Chondrocyte (in vitro differentiated cells): Measurements from ENCODE around the gene DNAH2. TPM values are rescaled to one million over a fixed set of nuclear protein-coding genes. Genes with fewer than 3 reads are reported as not detected.

Experiments
- DNase-seq: peaks from one replicate; pipeline ENCODE4 v3.0.0; 2021; ENCODE audit warnings: mixed read lengths, low spot score
- H3K27ac Mint-ChIP-seq: one replicate; pipeline ENCODE4 v1.8.0; 2021; ENCODE audit warnings: mild to moderate bottlenecking, moderate library complexity, mixed read lengths; ENCODE audit not compliant: unreplicated experiment
- H3K27me3 Mint-ChIP-seq: 2 replicates; pipeline ENCODE4 v1.8.0; 2021; ENCODE audit warnings: low read depth, mixed read lengths
- H3K36me3 Mint-ChIP-seq: 2 replicates; pipeline ENCODE4 v1.8.0; 2021; ENCODE audit warnings: low read depth, mixed read lengths
- H3K4me1 Mint-ChIP-seq: 2 replicates; pipeline ENCODE4 v1.8.0; 2021; ENCODE audit warnings: low read depth, mild to moderate bottlenecking, mixed read lengths
- H3K4me3 Mint-ChIP-seq: one replicate; pipeline ENCODE4 v1.8.0; 2021; ENCODE audit warnings: mild to moderate bottlenecking, moderate library complexity, mixed read lengths; ENCODE audit not compliant: unreplicated experiment
- H3K9me3 Mint-ChIP-seq: 2 replicates; pipeline ENCODE4 v1.8.0; 2021; ENCODE audit warnings: low read depth, mixed read lengths
- CTCF ChIP-seq: fragments of 200-600 bp; sonication (generic); IDR thresholded peaks from 2 replicates; pipeline ENCODE4 v1.5.0; 2021; ENCODE audit warnings: antibody characterized with exemption, mild to moderate bottlenecking, moderate library complexity
- total RNA-seq: library from RNA; stranded (reverse); gene quantifications from 3 replicates; pipeline ENCODE4 v1.2.1, GENCODE V29; 2021

Gene DNAH2
- total RNA-seq, 1 donor from 2014 or later: not detected

- no peak overlapping the region for H3K27ac Mint-ChIP-seq
- H3K9me3 Mint-ChIP-seq: no peaks in the 10 kb centered on the region
- peaks cover 14% of the 10 kb centered on the region for H3K27me3 Mint-ChIP-seq
- DNase-seq: no peak
- peaks cover 6% of the 10 kb centered on the region for H3K4me1 Mint-ChIP-seq
- H3K36me3 Mint-ChIP-seq: peaks cover 3% of the 10 kb centered on the region
- TF ChIP-seq CTCF: no peak
- H3K4me3 Mint-ChIP-seq: no peak overlapping the region
Measured at GRCh38 chr17:7767004-7767403, 49.5 kb downstream of the DNAH2 start.

- Mint-ChIP-seq H3K4me3 (no peak overlapping the region), H3K4me1 (peaks cover 6% of the 10 kb centered on the region), H3K9me3 (no peaks in the 10 kb centered on the region), H3K36me3 (peaks cover 3% of the 10 kb centered on the region), H3K27ac (peak overlapping the region; percentile 34), H3K27me3 (peaks cover 14% of the 10 kb centered on the region)
- TF ChIP-seq CTCF: no peak
- DNase-seq: peak; percentile 46
Measured at GRCh38 chr17:7767405-7768021, 50.0 kb downstream of the DNAH2 start.

GRCh38 chr17:7769854-7770253 lies 52.3 kb downstream of the DNAH2 start:
- Mint-ChIP-seq H3K4me3 (no peak overlapping the region), H3K4me1 (peaks cover 9% of the 10 kb centered on the region), H3K36me3 (peaks cover 3% of the 10 kb centered on the region), H3K27ac (no peak overlapping the region), H3K9me3 (no peaks in the 10 kb centered on the region), H3K27me3 (peaks cover 14% of the 10 kb centered on the region)
- TF ChIP-seq CTCF: no peak
- DNase-seq: no peak

GRCh38 chr17:7774055-7774521 lies 56.5 kb downstream of the DNAH2 start:
- Mint-ChIP-seq H3K36me3 (no peaks in the 10 kb centered on the region), H3K4me1 (peaks cover 4% of the 10 kb centered on the region), H3K9me3 (no peaks in the 10 kb centered on the region), H3K27ac (no peak overlapping the region), H3K4me3 (no peak overlapping the region), H3K27me3 (peaks cover 11% of the 10 kb centered on the region)
- TF ChIP-seq CTCF: no peak
- DNase-seq: peak; percentile 32

GRCh38 chr17:7775051-7775450 lies 57.5 kb downstream of the DNAH2 start:
- DNase-seq: peak; percentile 48
- Mint-ChIP-seq H3K36me3 (no peaks in the 10 kb centered on the region), H3K27ac (no peak overlapping the region), H3K4me3 (no peak overlapping the region), H3K27me3 (peaks cover 11% of the 10 kb centered on the region), H3K4me1 (peaks cover 4% of the 10 kb centered on the region), H3K9me3 (no peaks in the 10 kb centered on the region)
- no peak for TF ChIP-seq CTCF
